MM.1S (cell line): ENCODE results near the gene TRPC1.
A peak's percentile ranks its signal among the peaks of the same experiment; 100 is the strongest.

Experiments used
- DNase-seq: peaks from one replicate; pipeline ENCODE4 v3.0.0-alpha.2; 2015
- H2AFZ ChIP-seq: fragments of 300-600 bp; sonication (generic); 2 replicates; pipeline ENCODE4 v1.6.0; 2016; ENCODE audit warnings: antibody characterized with exemption, low read length
- H3F3A ChIP-seq: fragments of 300-600 bp; sonication (generic); 2 replicates; pipeline ENCODE4 v1.6.1; 2016; ENCODE audit warnings: mild to moderate bottlenecking, antibody characterized with exemption, low read length, moderate library complexity, mixed read lengths; ENCODE audit not compliant: insufficient read depth
- H3K27ac ChIP-seq: fragments of 300-600 bp; sonication (generic); 2 replicates; pipeline ENCODE4 v1.5.1; 2016; ENCODE audit warnings: mild to moderate bottlenecking, low read length
- H3K27me3 ChIP-seq: fragments of 300-600 bp; sonication (generic); replicated peaks from 2 replicates; pipeline ENCODE4 v1.6.0; 2016; ENCODE audit warnings: low read length; ENCODE audit not compliant: insufficient read depth
- H3K36me3 ChIP-seq: fragments of 300-600 bp; sonication (generic); replicated peaks from 2 replicates; pipeline ENCODE4 v1.6.1; 2016; ENCODE audit warnings: mild to moderate bottlenecking, low read length, mixed read lengths; ENCODE audit not compliant: insufficient read depth
- H3K4me1 ChIP-seq: fragments of 300-600 bp; sonication (generic); 2 replicates; pipeline ENCODE4 v1.6.1; 2016; ENCODE audit warnings: low read length, mixed read lengths
- H3K4me2 ChIP-seq: fragments of 300-600 bp; sonication (generic); 2 replicates; pipeline ENCODE4 v1.6.0; 2016; ENCODE audit warnings: low read depth, low read length
- H3K4me3 ChIP-seq: fragments of 300-600 bp; sonication (generic); 2 replicates; pipeline ENCODE4 v1.5.1; 2016; ENCODE audit warnings: low read length, mixed read lengths
- H3K79me2 ChIP-seq: fragments of 300-600 bp; sonication (generic); 2 replicates; pipeline ENCODE4 v1.6.1; 2016; ENCODE audit warnings: mixed run types, low read length, mixed read lengths
- H3K9ac ChIP-seq: fragments of 300-600 bp; sonication (generic); 2 replicates; pipeline ENCODE4 v1.6.1; 2016; ENCODE audit warnings: low read length, mixed read lengths
- H3K9me2 ChIP-seq: fragments of 300-600 bp; sonication (generic); replicated peaks from 2 replicates; pipeline ENCODE4 v1.6.1; 2016; ENCODE audit warnings: mild to moderate bottlenecking, low read length, mixed read lengths; ENCODE audit not compliant: insufficient read depth
- H3K9me3 ChIP-seq: fragments of 300-600 bp; sonication (generic); replicated peaks from 2 replicates; pipeline ENCODE4 v1.6.1; 2016; ENCODE audit warnings: mild to moderate bottlenecking, low read length, mixed read lengths; ENCODE audit not compliant: insufficient read depth
- H4K20me1 ChIP-seq: fragments of 300-600 bp; sonication (generic); 2 replicates; pipeline ENCODE4 v1.6.1; 2016; ENCODE audit warnings: mild to moderate bottlenecking, low read length, moderate library complexity, mixed read lengths; ENCODE audit not compliant: insufficient read depth
- EZH2 ChIP-seq: fragments of 300-600 bp; sonication (generic); optimal IDR thresholded peaks from 2 replicates; pipeline ENCODE3; 2017; ENCODE audit warnings: low read depth, mild to moderate bottlenecking, antibody characterized with exemption, low read length, mixed read lengths
- EZH2phosphoT487 ChIP-seq: fragments of 300-600 bp; sonication (generic); IDR thresholded peaks from 2 replicates; pipeline ENCODE4 v1.6.1; 2018; ENCODE audit warnings: antibody characterized with exemption, low read length
- TF ChIP-seq, protein P1 (sequence below): fragments of 300-600 bp; sonication (generic); IDR thresholded peaks from 2 replicates; pipeline ENCODE4 v1.5.1; 2016; ENCODE audit warnings: antibody characterized with exemption, low read length, mixed read lengths

Gene TRPC1

DNA sequence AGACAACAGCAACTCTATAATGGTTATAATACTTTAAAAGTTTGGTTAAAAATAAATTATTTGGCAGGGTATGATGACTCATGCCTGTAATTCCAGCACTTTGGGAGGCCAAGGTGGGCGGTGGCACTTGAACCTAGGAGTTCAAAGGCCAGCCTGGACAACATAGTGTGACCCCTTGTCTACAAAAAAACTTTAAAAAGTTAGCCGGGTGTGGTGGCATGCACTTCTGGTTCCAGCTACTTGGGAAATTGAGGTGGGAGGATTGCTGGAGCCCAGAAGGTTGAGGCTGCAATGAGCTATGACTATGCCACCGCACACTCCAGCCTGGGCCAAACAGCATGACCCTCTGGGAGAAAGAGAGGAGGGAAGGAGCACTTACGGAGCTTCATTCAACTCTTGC is 7.7 kb upstream of the TRPC1 start:
- no peak overlapping the region for H3K4me3 ChIP-seq
- no peaks in the 10 kb centered on the region for H3K4me1 ChIP-seq
- no peak for DNase-seq
- no peak overlapping the region for H3K4me2 ChIP-seq
- H3K9me3 ChIP-seq = no peaks in the 10 kb centered on the region
- H3K9me2 ChIP-seq = no peaks in the 10 kb centered on the region
- no peak overlapping the region for H2AFZ ChIP-seq
- H3F3A ChIP-seq = no peaks in the 10 kb centered on the region
- H3K27ac ChIP-seq = no peak overlapping the region
- no peaks in the 10 kb centered on the region for H3K27me3 ChIP-seq
- H4K20me1 ChIP-seq = no peaks in the 10 kb centered on the region
- no peaks in the 10 kb centered on the region for H3K36me3 ChIP-seq
- TF ChIP-seq, protein P1, sequence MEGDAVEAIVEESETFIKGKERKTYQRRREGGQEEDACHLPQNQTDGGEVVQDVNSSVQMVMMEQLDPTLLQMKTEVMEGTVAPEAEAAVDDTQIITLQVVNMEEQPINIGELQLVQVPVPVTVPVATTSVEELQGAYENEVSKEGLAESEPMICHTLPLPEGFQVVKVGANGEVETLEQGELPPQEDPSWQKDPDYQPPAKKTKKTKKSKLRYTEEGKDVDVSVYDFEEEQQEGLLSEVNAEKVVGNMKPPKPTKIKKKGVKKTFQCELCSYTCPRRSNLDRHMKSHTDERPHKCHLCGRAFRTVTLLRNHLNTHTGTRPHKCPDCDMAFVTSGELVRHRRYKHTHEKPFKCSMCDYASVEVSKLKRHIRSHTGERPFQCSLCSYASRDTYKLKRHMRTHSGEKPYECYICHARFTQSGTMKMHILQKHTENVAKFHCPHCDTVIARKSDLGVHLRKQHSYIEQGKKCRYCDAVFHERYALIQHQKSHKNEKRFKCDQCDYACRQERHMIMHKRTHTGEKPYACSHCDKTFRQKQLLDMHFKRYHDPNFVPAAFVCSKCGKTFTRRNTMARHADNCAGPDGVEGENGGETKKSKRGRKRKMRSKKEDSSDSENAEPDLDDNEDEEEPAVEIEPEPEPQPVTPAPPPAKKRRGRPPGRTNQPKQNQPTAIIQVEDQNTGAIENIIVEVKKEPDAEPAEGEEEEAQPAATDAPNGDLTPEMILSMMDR = no peak
- TF ChIP-seq EZH2 = no peak
- TF ChIP-seq EZH2phosphoT487 = no peak
- no peak overlapping the region for H3K9ac ChIP-seq
- no peaks in the 10 kb centered on the region for H3K79me2 ChIP-seq

DNA sequence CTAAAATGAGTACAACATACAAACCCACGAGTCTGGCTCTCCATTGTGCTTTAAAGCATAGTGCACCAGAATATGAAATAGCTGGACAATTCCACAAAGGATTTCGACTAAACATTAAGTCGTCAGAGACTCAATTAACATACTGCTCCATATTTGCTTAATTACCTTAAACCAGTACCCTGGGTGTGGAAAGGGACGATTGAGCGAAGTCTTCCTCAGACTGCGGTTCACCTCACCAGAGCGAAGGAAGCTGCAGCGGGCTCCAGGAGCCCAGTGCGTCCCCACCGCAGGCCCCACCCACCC is 218 bp upstream of the TRPC1 start:
- H3K27ac ChIP-seq = no peak overlapping the region
- DNase-seq = peak; percentile 82
- H3K9me3 ChIP-seq = no peaks in the 10 kb centered on the region
- no peak overlapping the region for H3K9ac ChIP-seq
- no peak for TF ChIP-seq EZH2phosphoT487
- TF ChIP-seq EZH2 = no peak
- TF ChIP-seq, protein P1 = no peak
- no peaks in the 10 kb centered on the region for H4K20me1 ChIP-seq
- no peaks in the 10 kb centered on the region for H3F3A ChIP-seq
- H3K4me1 ChIP-seq = no peaks in the 10 kb centered on the region
- H3K79me2 ChIP-seq = no peaks in the 10 kb centered on the region
- no peaks in the 10 kb centered on the region for H3K36me3 ChIP-seq
- H3K9me2 ChIP-seq = no peaks in the 10 kb centered on the region
- H3K4me2 ChIP-seq = peak overlapping the region; percentile 76
- peak overlapping the region; percentile 77; the same call in 1 of the 2 replicates for H2AFZ ChIP-seq
- peak overlapping the region; percentile 54; the same call in 1 of the 2 replicates for H3K4me3 ChIP-seq
- H3K27me3 ChIP-seq = no peaks in the 10 kb centered on the region

DNA sequence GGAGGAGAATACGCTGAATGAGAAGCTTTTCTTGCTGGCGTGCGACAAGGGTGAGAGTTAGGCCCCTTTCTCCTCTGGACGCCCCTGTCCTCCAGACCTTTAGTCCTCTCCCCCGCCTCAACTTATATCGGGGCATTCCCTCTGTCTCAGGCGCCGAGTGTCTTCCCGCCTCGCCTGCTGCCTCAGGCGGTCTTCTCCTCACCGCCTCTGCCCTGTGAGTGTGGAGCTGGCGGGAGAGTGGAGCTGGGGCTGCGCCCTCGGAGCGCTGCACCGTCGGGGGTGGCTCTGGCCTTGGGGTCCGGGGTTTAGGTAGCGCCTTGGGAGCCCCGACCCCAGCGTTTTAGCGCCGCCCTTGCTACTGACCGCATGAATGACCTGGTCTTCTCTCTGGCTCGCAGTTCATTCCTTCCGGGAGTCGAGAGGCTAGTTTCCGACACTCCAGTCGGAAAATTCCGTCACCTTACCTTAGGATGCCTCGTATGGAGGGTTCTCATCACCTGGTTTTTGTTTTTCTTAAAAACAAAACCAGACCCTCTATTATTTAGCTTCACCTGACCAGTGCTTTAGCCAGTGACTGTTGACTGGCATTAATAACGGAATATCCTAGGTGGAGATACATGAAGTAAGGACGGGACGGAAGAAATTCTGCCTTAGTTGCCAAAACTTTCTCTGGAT is 985 bp downstream of the TRPC1 start:
- no peaks in the 10 kb centered on the region for H3K9me3 ChIP-seq
- H3K4me3 ChIP-seq = peak overlapping the region; percentile 75
- no peaks in the 10 kb centered on the region for H3K79me2 ChIP-seq
- peak overlapping the region; percentile 81 for H3K4me2 ChIP-seq
- no peak for DNase-seq
- no peaks in the 10 kb centered on the region for H3K27me3 ChIP-seq
- TF ChIP-seq EZH2 (no peak), EZH2phosphoT487 (no peak)
- TF ChIP-seq, protein P1 = no peak; the same call in 1 of the 2 replicates
- no peaks in the 10 kb centered on the region for H3K9me2 ChIP-seq
- H3K9ac ChIP-seq = peak overlapping the region; percentile 41
- H4K20me1 ChIP-seq = no peaks in the 10 kb centered on the region
- H3K36me3 ChIP-seq = no peaks in the 10 kb centered on the region
- no peaks in the 10 kb centered on the region for H3K4me1 ChIP-seq
- peak overlapping the region; percentile 77 for H2AFZ ChIP-seq
- H3K27ac ChIP-seq = no peak overlapping the region
- H3F3A ChIP-seq = no peaks in the 10 kb centered on the region
